Activated T-helper 1 cell treated with anti-CD3 and anti-CD28 coated beads, Interleukin-12 subunit alpha, Interleukin-12 subunit beta, Interleukin-2, Interleukin-4 antibody, amounts not matched to agents 30 ng/mL and 10 ng/mL and 1 ng/mL, durations not matched to agents 14 hours and 24 hours and 36 hours (primary cell): Measurements from ENCODE around the gene SNRPA1. TPM values are rescaled to one million over a fixed set of nuclear protein-coding genes. Genes with fewer than 3 reads are reported as not detected.
"Not testable (repeated sequence)": the region's sequence is repeated elsewhere in the genome, so short reads cannot be mapped to it uniquely, and the experiment has no call there.

Experiments used
- DNase-seq: peaks from one replicate; pipeline ENCODE4 v3.0.0; 2021; ENCODE audit warnings: low spot score
- H3K27ac Mint-ChIP-seq: one replicate; pipeline ENCODE4 v1.8.0; 2021; ENCODE audit warnings: mild to moderate bottlenecking, mixed read lengths
- H3K27me3 Mint-ChIP-seq: one replicate; pipeline ENCODE4 v1.8.0; 2022; ENCODE audit warnings: mild to moderate bottlenecking, moderate library complexity, mixed read lengths; ENCODE audit not compliant: insufficient read depth
- H3K36me3 Mint-ChIP-seq: one replicate; pipeline ENCODE4 v1.8.0; 2021; ENCODE audit warnings: low read depth, mixed read lengths
- H3K4me1 Mint-ChIP-seq: one replicate; pipeline ENCODE4 v1.8.0; 2021; ENCODE audit warnings: low read depth, mixed read lengths
- H3K4me3 Mint-ChIP-seq: one replicate; pipeline ENCODE4 v1.8.0; 2021; ENCODE audit warnings: mild to moderate bottlenecking, moderate library complexity, mixed read lengths
- H3K9me3 Mint-ChIP-seq: one replicate; pipeline ENCODE4 v1.8.0; 2021; ENCODE audit warnings: mixed read lengths
- intact Hi-C: fragments of 100-400 bp; cut with micrococcal nuclease; formaldehyde crosslinking; loops from one replicate; pipeline ENCODE4 v1.15.1; 2024
- total RNA-seq: library from RNA; stranded (reverse); gene quantifications from 2 replicates; pipeline ENCODE4 v1.2.3, GENCODE V29; 2022

Gene SNRPA1
- total RNA-seq, 1 donor from 2014 or later: 184 TPM

GRCh38 chr15:101296418-101297405 lies 1.7 kb upstream of the SNRPA1 start:
- H3K36me3 Mint-ChIP-seq: peaks cover 23% of the 10 kb centered on the region
- H3K27me3 Mint-ChIP-seq: peaks cover 2% of the 10 kb centered on the region
- H3K4me3 Mint-ChIP-seq: peak overlapping the region; percentile 100
- DNase-seq: no peak
- peaks cover 35% of the 10 kb centered on the region for H3K4me1 Mint-ChIP-seq
- intact Hi-C loops: no loop called here
- H3K9me3 Mint-ChIP-seq: no peaks in the 10 kb centered on the region
- peak overlapping the region; percentile 74 for H3K27ac Mint-ChIP-seq

GRCh38 chr15:101295607-101296161 lies 636 bp upstream of the SNRPA1 start:
- intact Hi-C loops: loop anchor here (1.0 to 2.0 kb wide), 4 partner anchors 25 to 693 kb away; partner anchors contain the start of genes ASB7, CHSY1, LINS1 and TM2D3
- peak overlapping the region; percentile 100 for H3K4me3 Mint-ChIP-seq
- no peak for DNase-seq
- H3K4me1 Mint-ChIP-seq: peaks cover 39% of the 10 kb centered on the region
- peak overlapping the region; percentile 74 for H3K27ac Mint-ChIP-seq
- H3K9me3 Mint-ChIP-seq: no peaks in the 10 kb centered on the region
- H3K36me3 Mint-ChIP-seq: peaks cover 26% of the 10 kb centered on the region
- H3K27me3 Mint-ChIP-seq: peaks cover 2% of the 10 kb centered on the region

GRCh38 chr15:101293122-101293521 lies 1.9 kb downstream of the SNRPA1 start:
- H3K36me3 Mint-ChIP-seq: peaks cover 45% of the 10 kb centered on the region
- no peaks in the 10 kb centered on the region for H3K9me3 Mint-ChIP-seq
- intact Hi-C loops: no loop called here
- H3K4me3 Mint-ChIP-seq: peak overlapping the region; percentile 100
- peaks cover 2% of the 10 kb centered on the region for H3K27me3 Mint-ChIP-seq
- H3K4me1 Mint-ChIP-seq: peaks cover 56% of the 10 kb centered on the region
- peak overlapping the region; percentile 100 for H3K27ac Mint-ChIP-seq
- no peak for DNase-seq

- DNase-seq: no peak
- no peak overlapping the region for H3K4me3 Mint-ChIP-seq
- peaks cover 45% of the 10 kb centered on the region for H3K4me1 Mint-ChIP-seq
Observed at GRCh38 chr15:101288905-101289513, 6.0 kb downstream of the SNRPA1 start.

GRCh38 chr15:101287342-101287741 lies 7.7 kb downstream of the SNRPA1 start:
- peaks cover 33% of the 10 kb centered on the region for H3K4me1 Mint-ChIP-seq
- intact Hi-C loops, H3K27me3 Mint-ChIP-seq, H3K9me3 Mint-ChIP-seq, H3K27ac Mint-ChIP-seq, DNase-seq, H3K4me3 Mint-ChIP-seq: not testable (repeated sequence)
- H3K36me3 Mint-ChIP-seq: peaks cover 73% of the 10 kb centered on the region

More at GRCh38 chr15:101288905-101289513, 6.0 kb downstream of the SNRPA1 start:
- intact Hi-C loops: no loop called here
- H3K36me3 Mint-ChIP-seq: peaks cover 74% of the 10 kb centered on the region
- H3K9me3 Mint-ChIP-seq: no peaks in the 10 kb centered on the region
- H3K27ac Mint-ChIP-seq: no peak overlapping the region
- H3K27me3 Mint-ChIP-seq: no peaks in the 10 kb centered on the region

GRCh38 chr15:101286471-101287114 lies 8.5 kb downstream of the SNRPA1 start:
- no peaks in the 10 kb centered on the region for H3K27me3 Mint-ChIP-seq
- H3K27ac Mint-ChIP-seq: no peak overlapping the region
- H3K4me3 Mint-ChIP-seq: no peak overlapping the region
- H3K4me1 Mint-ChIP-seq: peaks cover 25% of the 10 kb centered on the region
- intact Hi-C loops: loop anchor here (1.0 kb wide), 2 partner anchors 8 to 10 kb away; no protein-coding TSS in a partner anchor
- H3K36me3 Mint-ChIP-seq: peaks cover 72% of the 10 kb centered on the region
- H3K9me3 Mint-ChIP-seq: no peaks in the 10 kb centered on the region
- DNase-seq: no peak

GRCh38 chr15:101283931-101284330 lies 11.1 kb downstream of the SNRPA1 start:
- no peak overlapping the region for H3K4me3 Mint-ChIP-seq
- H3K4me1 Mint-ChIP-seq: peaks cover 9% of the 10 kb centered on the region
- H3K27me3 Mint-ChIP-seq: no peaks in the 10 kb centered on the region
- no peak for DNase-seq
- intact Hi-C loops: no loop called here
- peaks cover 72% of the 10 kb centered on the region for H3K36me3 Mint-ChIP-seq
- no peaks in the 10 kb centered on the region for H3K9me3 Mint-ChIP-seq
- H3K27ac Mint-ChIP-seq: no peak overlapping the region

GRCh38 chr15:101280007-101280406 lies 15.0 kb downstream of the SNRPA1 start:
- Mint-ChIP-seq H3K27ac (no peak overlapping the region), H3K4me3 (no peak overlapping the region), H3K9me3 (no peaks in the 10 kb centered on the region), H3K36me3 (peaks cover 54% of the 10 kb centered on the region), H3K4me1 (peaks cover 30% of the 10 kb centered on the region), H3K27me3 (no peaks in the 10 kb centered on the region)
- no peak for DNase-seq
- intact Hi-C loops: no loop called here

GRCh38 chr15:101277943-101278564 lies 17.0 kb downstream of the SNRPA1 start:
- H3K4me3 Mint-ChIP-seq: peak overlapping the region; percentile 92
- no peaks in the 10 kb centered on the region for H3K9me3 Mint-ChIP-seq
- no peak for DNase-seq
- peaks cover 60% of the 10 kb centered on the region for H3K36me3 Mint-ChIP-seq
- intact Hi-C loops: loop anchor here (1.0 to 5.0 kb wide), 6 partner anchors 16 to 675 kb away; partner anchors contain the start of genes ASB7, LINS1, LRRK1 and TARS3
- H3K27me3 Mint-ChIP-seq: no peaks in the 10 kb centered on the region
- H3K4me1 Mint-ChIP-seq: peaks cover 38% of the 10 kb centered on the region
- H3K27ac Mint-ChIP-seq: peak overlapping the region; percentile 83

GRCh38 chr15:101277038-101277822 lies 17.8 kb downstream of the SNRPA1 start, which contains the start of gene SELENOS:
TSS of gene SELENOS (minus strand) at chr15:101277485. CDS start at chr15:101277417, 68 bp downstream.
- intact Hi-C loops: loop anchor here (1.0 to 5.0 kb wide), 6 partner anchors 17 to 674 kb away; partner anchors contain the start of genes ASB7, LINS1, LRRK1 and TARS3
- H3K27ac Mint-ChIP-seq: peak within 1 kb of the TSS; percentile 88
- H3K4me3 Mint-ChIP-seq: peak within 1 kb of the TSS; percentile 98
- no peaks in the 10 kb centered on the region for H3K27me3 Mint-ChIP-seq
- peaks cover 61% of the 10 kb centered on the region for H3K36me3 Mint-ChIP-seq
- H3K9me3 Mint-ChIP-seq: no peaks in the 10 kb centered on the region
- H3K4me1 Mint-ChIP-seq: peaks cover 38% of the 10 kb centered on the region
- peak; percentile 88 for DNase-seq

- no peak for DNase-seq
- peak overlapping the region; percentile 98 for H3K4me3 Mint-ChIP-seq
- H3K36me3 Mint-ChIP-seq: peaks cover 58% of the 10 kb centered on the region
- H3K4me1 Mint-ChIP-seq: peaks cover 38% of the 10 kb centered on the region
- no peaks in the 10 kb centered on the region for H3K9me3 Mint-ChIP-seq
- H3K27me3 Mint-ChIP-seq: no peaks in the 10 kb centered on the region
- H3K27ac Mint-ChIP-seq: peak overlapping the region; percentile 88
- intact Hi-C loops: loop anchor here (1.0 to 5.0 kb wide), 7 partner anchors 10 to 674 kb away; partner anchors contain the start of genes ASB7, LINS1, LRRK1 and TARS3
Observed at GRCh38 chr15:101276501-101277037, 18.5 kb downstream of the SNRPA1 start.
